Inflammatory macrophage treated with lipopolysaccharide for 1 hour (primary cell): ENCODE data around the gene RNU11.
"Not testable (repeated sequence)": the region's sequence is repeated elsewhere in the genome, so short reads cannot be mapped to it uniquely, and the experiment has no call there.

Experiments
- DNase-seq, 2 donors: peaks; one replicate each; pipeline ENCODE4 v3.0.0-alpha.2; 2020 to 2022

RNU11 gene

GRCh38 chr1:28648474-28649198, at the start of gene RNU11:
RNU11 (plus strand) TSS chr1:28648600.
- DNase-seq: peak; percentile 99

GRCh38 chr1:28601696-28602095, 46.7 kb upstream of the RNU11 start:
- DNase-seq: no peak

- peak; percentile 65 to 91 for DNase-seq
Measured at GRCh38 chr1:28602536-28603439, 45.6 kb upstream of the RNU11 start.

- DNase-seq: no peak
Measured at GRCh38 chr1:28604411-28604810, 44.0 kb upstream of the RNU11 start.

GRCh38 chr1:28604962-28605361, 43.4 kb upstream of the RNU11 start:
- DNase-seq: no peak

- no peak for DNase-seq
Measured at GRCh38 chr1:28606771-28607170, 41.6 kb upstream of the RNU11 start.

GRCh38 chr1:28613175-28613574, 35.2 kb upstream of the RNU11 start:
- DNase-seq: no peak

GRCh38 chr1:28631713-28632112, 16.7 kb upstream of the RNU11 start:
- DNase-seq: no peak

- no peak for DNase-seq
Measured at GRCh38 chr1:28632560-28632959, 15.8 kb upstream of the RNU11 start.

GRCh38 chr1:28640766-28641165, 7.6 kb upstream of the RNU11 start:
- no peak for DNase-seq

- peak in 1 of 2 donors; percentile 34 for DNase-seq
Measured at GRCh38 chr1:28642056-28642846, 6.1 kb upstream of the RNU11 start.

GRCh38 chr1:28642847-28643635, 5.4 kb upstream of the RNU11 start, which contains the start of gene TAF12:
TAF12 (minus strand) TSS chr1:28643067; CDS start chr1:28622081, 20,986 bp downstream.
- peak; percentile 93 to 97 for DNase-seq

- DNase-seq: no peak
Measured at GRCh38 chr1:28644494-28644893, 3.9 kb upstream of the RNU11 start.

- not testable (repeated sequence) for DNase-seq
Measured at GRCh38 chr1:28645406-28645805, 3.0 kb upstream of the RNU11 start.

- no peak for DNase-seq
Measured at GRCh38 chr1:28646040-28646439, 2.4 kb upstream of the RNU11 start.

- peak; percentile 90 to 97 for DNase-seq
Measured at GRCh38 chr1:28648008-28648473, 359 bp upstream of the RNU11 start.

- not testable (repeated sequence) for DNase-seq
Measured at GRCh38 chr1:28653063-28653462, 4.7 kb downstream of the RNU11 start.

GRCh38 chr1:28653870-28654269, 5.5 kb downstream of the RNU11 start:
- peak in 1 of 2 donors; percentile 30 for DNase-seq

GRCh38 chr1:28655448-28656311, 7.3 kb downstream of the RNU11 start:
- DNase-seq: not testable (repeated sequence)

GRCh38 chr1:28656335-28656734, 7.9 kb downstream of the RNU11 start:
- no peak for DNase-seq
